KOPT-K1 (cell line): ENCODE results near the gene FFAR2.

ENCODE experiments used
- H3K27ac ChIP-seq: fragments of 200-600 bp; sonication (generic); 2 replicates; pipeline ENCODE4 v1.5.1; 2016; ENCODE audit warnings: antibody characterized with exemption, mild to moderate bottlenecking, low read depth, low read length; ENCODE audit not compliant: poor library complexity, severe bottlenecking
- H3K36me3 ChIP-seq: fragments of 200-600 bp; sonication (generic); 2 replicates; pipeline ENCODE4 v1.5.1; 2017; ENCODE audit warnings: antibody characterized with exemption, mild to moderate bottlenecking, low read length, moderate library complexity; ENCODE audit not compliant: insufficient read depth
- H3K9me3 ChIP-seq: fragments of 200-600 bp; sonication (generic); 2 replicates; pipeline ENCODE4 v1.5.1; 2017; ENCODE audit warnings: antibody characterized with exemption, low read length, mild to moderate bottlenecking; ENCODE audit not compliant: insufficient read depth, poor library complexity, severe bottlenecking

FFAR2 gene

GRCh38 chr19:35478794-35479677, 31.0 kb downstream of the FFAR2 start:
- Histone ChIP-seq H3K27ac (no peak overlapping the region), H3K9me3 (no peaks in the 10 kb centered on the region), H3K36me3 (no peaks in the 10 kb centered on the region)

- Histone ChIP-seq H3K36me3 (no peaks in the 10 kb centered on the region), H3K9me3 (no peaks in the 10 kb centered on the region), H3K27ac (no peak overlapping the region)
Observed at GRCh38 chr19:35483089-35483488, 35.0 kb downstream of the FFAR2 start.

GRCh38 chr19:35484252-35485036, 36.4 kb downstream of the FFAR2 start:
- Histone ChIP-seq H3K27ac (no peak overlapping the region), H3K9me3 (no peaks in the 10 kb centered on the region), H3K36me3 (no peaks in the 10 kb centered on the region)

- no peak overlapping the region for H3K27ac ChIP-seq
- H3K9me3 ChIP-seq, result no peaks in the 10 kb centered on the region
Observed at GRCh38 chr19:35486268-35486708, 38.2 kb downstream of the FFAR2 start.

GRCh38 chr19:35487656-35488182, 39.7 kb downstream of the FFAR2 start:
- Histone ChIP-seq H3K27ac (no peak overlapping the region), H3K36me3 (no peaks in the 10 kb centered on the region), H3K9me3 (no peaks in the 10 kb centered on the region)

More at GRCh38 chr19:35486268-35486708, 38.2 kb downstream of the FFAR2 start:
- no peaks in the 10 kb centered on the region for H3K36me3 ChIP-seq

- Histone ChIP-seq H3K27ac (no peak overlapping the region), H3K36me3 (no peaks in the 10 kb centered on the region), H3K9me3 (no peaks in the 10 kb centered on the region)
Observed at GRCh38 chr19:35488677-35489076, 40.6 kb downstream of the FFAR2 start.

- Histone ChIP-seq H3K9me3 (no peaks in the 10 kb centered on the region), H3K36me3 (no peaks in the 10 kb centered on the region), H3K27ac (no peak within 1 kb of the TSS)
Observed at GRCh38 chr19:35490364-35490763, 42.3 kb downstream of the FFAR2 start, which contains the start of gene KRTDAP. Gene KRTDAP, minus strand, starts transcription at chr19:35490464. Its CDS starts 22 bp downstream, at chr19:35490442.

GRCh38 chr19:35491836-35492360, 43.8 kb downstream of the FFAR2 start:
- H3K9me3 ChIP-seq, result no peaks in the 10 kb centered on the region
- no peak overlapping the region for H3K27ac ChIP-seq
- H3K36me3 ChIP-seq, result no peaks in the 10 kb centered on the region

GRCh38 chr19:35493971-35494370, 45.9 kb downstream of the FFAR2 start:
- no peak overlapping the region for H3K27ac ChIP-seq
- H3K9me3 ChIP-seq, result no peaks in the 10 kb centered on the region
- no peaks in the 10 kb centered on the region for H3K36me3 ChIP-seq

GRCh38 chr19:35495107-35496064, 47.3 kb downstream of the FFAR2 start:
- Histone ChIP-seq H3K36me3 (no peaks in the 10 kb centered on the region), H3K9me3 (no peaks in the 10 kb centered on the region), H3K27ac (no peak overlapping the region)

GRCh38 chr19:35497406-35497805, 49.3 kb downstream of the FFAR2 start:
- H3K9me3 ChIP-seq, result no peaks in the 10 kb centered on the region
- H3K36me3 ChIP-seq, result no peaks in the 10 kb centered on the region
- no peak overlapping the region for H3K27ac ChIP-seq

GRCh38 chr19:35498220-35498619, 50.2 kb downstream of the FFAR2 start:
- H3K27ac ChIP-seq, result no peak overlapping the region
- H3K36me3 ChIP-seq, result no peaks in the 10 kb centered on the region
- H3K9me3 ChIP-seq, result no peaks in the 10 kb centered on the region

- Histone ChIP-seq H3K36me3 (no peaks in the 10 kb centered on the region), H3K27ac (no peak overlapping the region), H3K9me3 (no peaks in the 10 kb centered on the region)
Observed at GRCh38 chr19:35498984-35499527, 51.0 kb downstream of the FFAR2 start.

- no peak overlapping the region for H3K27ac ChIP-seq
- no peaks in the 10 kb centered on the region for H3K36me3 ChIP-seq
- no peaks in the 10 kb centered on the region for H3K9me3 ChIP-seq
Observed at GRCh38 chr19:35500611-35501010, 52.6 kb downstream of the FFAR2 start.
